Measurements from ENCODE around the gene ING1.

ING1 gene

DNA sequence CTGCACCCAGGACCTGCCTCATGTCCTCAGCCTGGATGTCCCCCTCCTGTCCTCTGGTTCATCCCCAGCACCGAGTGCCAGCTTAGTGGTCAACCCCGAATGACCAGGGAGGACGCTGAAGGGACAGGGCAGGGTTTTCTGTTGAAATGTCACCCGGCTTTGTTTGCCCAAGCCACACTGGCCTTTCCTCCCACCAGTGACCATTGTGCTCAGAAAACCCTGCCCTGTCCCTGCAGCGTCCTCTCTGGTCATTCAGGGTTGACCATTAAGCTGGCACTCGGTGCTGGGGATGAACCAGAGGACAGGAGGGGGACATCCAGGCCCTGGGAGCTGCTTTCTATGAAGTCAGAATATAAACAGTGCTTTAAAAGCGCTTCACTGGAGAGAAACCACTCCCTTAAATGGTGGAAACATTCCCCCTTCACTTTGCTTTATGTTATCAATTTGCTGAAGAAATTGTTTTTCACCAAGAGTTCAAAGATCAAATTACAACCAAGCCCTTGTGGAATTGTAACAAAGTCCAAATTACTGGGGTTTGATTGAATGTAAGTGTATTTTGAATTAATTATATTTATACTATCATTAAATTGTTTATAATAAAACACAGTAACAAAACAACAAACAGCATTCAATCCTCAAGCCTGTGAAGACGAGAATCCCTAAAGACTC, 29.0 kb upstream of the ING1 start:
- no peak overlapping the region for H3K9ac ChIP-seq
- H3K4me3 ChIP-seq (ENCODE audit: low read depth, low read length) = no peak overlapping the region
- H3K36me3 ChIP-seq (ENCODE audit: control insufficient read depth, insufficient read depth, low read length) = no peaks in the 10 kb centered on the region

DNA sequence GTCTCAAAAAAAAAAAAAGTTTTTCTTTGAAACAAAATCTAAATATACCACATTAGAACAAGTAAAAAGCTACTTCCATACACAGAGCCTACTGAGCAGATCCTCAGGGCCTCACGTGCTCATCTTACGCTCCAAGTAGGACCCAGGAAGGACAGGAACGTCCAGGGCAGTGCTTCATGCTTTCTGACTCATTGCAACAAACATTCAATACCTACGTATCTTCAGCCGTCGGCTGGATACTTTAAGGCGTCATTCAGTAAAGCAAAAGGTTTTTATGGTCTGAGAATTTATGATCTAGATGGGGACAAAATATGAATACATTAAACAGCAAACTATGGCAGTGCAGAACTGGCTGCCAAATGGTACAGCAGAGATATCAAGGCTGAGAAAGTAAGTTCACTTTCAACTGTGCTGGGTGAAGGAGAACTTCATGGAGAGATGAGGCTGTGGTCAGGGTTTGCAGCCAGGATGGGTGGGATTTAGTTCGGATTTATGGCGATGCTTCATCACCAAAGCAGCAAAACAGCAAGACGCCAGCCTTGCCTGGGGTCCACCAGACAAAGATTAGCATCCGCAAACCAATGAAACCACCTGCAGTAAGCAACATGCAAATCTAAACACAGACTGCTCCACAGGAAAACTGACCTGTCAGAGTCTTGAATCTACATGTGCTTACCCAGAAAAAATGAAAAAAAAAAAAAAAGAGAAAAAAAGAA, 28.0 kb upstream of the ING1 start:
- no peak overlapping the region for H3K4me2 ChIP-seq (ENCODE audit: low read length)
- TF ChIP-seq CTCF (IDR thresholded peaks at IDR 0.05) = no peak
- H3K4me1 ChIP-seq = no peaks in the 10 kb centered on the region
- H3K27me3 ChIP-seq (ENCODE audit: control insufficient read depth, insufficient read depth, low read length) = no peaks in the 10 kb centered on the region
- no peaks in the 10 kb centered on the region for H3K79me2 ChIP-seq
- no peak overlapping the region for H3K4me3 ChIP-seq (ENCODE audit: low read depth, low read length)
- H3K9ac ChIP-seq = no peak overlapping the region
- no peaks in the 10 kb centered on the region for H3K36me3 ChIP-seq (ENCODE audit: control insufficient read depth, insufficient read depth, low read length)
- H3K27ac ChIP-seq = no peak overlapping the region
- H3K9me3 ChIP-seq (ENCODE audit: control insufficient read depth, low read length) = no peaks in the 10 kb centered on the region
- H2AFZ ChIP-seq = no peak overlapping the region

More for the DNA sequence above, 29.0 kb upstream of the ING1 start:
- Histone ChIP-seq H3K27me3 (ENCODE audit: control insufficient read depth, insufficient read depth, low read length) (no peaks in the 10 kb centered on the region), H3K27ac (no peak overlapping the region), H3K4me1 (no peaks in the 10 kb centered on the region), H2AFZ (no peak overlapping the region), H3K4me2 (ENCODE audit: low read length) (no peak overlapping the region), H3K79me2 (no peaks in the 10 kb centered on the region), H3K9me3 (ENCODE audit: control insufficient read depth, low read length) (no peaks in the 10 kb centered on the region)
- no peak for TF ChIP-seq CTCF (IDR thresholded peaks at IDR 0.05)

DNA sequence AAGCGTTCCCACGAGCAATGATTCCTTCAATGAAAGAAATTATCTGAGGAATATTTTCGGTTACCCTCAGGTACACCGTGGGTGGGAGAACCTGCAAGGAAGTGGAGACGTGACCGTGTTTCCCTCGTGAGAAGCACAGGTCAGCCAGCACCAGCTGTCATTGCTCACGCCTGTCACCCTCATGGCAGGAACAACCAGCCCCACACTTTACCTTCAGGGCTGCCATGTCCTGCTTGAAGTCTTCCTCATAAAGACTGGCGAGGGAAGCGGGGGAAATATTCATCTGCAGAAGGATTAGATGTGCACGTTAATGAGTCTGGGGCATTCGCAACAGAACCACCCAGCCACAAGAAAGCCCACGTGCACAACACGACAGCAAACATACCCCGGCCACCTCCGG, 25.8 kb upstream of the ING1 start:
- no peak for TF ChIP-seq CTCF (IDR thresholded peaks at IDR 0.05)
- Histone ChIP-seq H3K4me1 (no peaks in the 10 kb centered on the region), H3K9me3 (ENCODE audit: control insufficient read depth, low read length) (no peaks in the 10 kb centered on the region), H3K79me2 (no peaks in the 10 kb centered on the region), H3K27ac (no peak overlapping the region), H2AFZ (no peak overlapping the region), H3K4me3 (ENCODE audit: low read depth, low read length) (no peak overlapping the region), H3K36me3 (ENCODE audit: control insufficient read depth, insufficient read depth, low read length) (no peaks in the 10 kb centered on the region), H3K4me2 (ENCODE audit: low read length) (no peak overlapping the region), H3K9ac (no peak overlapping the region), H3K27me3 (ENCODE audit: control insufficient read depth, insufficient read depth, low read length) (no peaks in the 10 kb centered on the region)

- no peak overlapping the region for H3K9ac ChIP-seq
- no peak overlapping the region for H3K4me2 ChIP-seq (ENCODE audit: low read length)
- no peak for TF ChIP-seq CTCF (IDR thresholded peaks at IDR 0.05)
- no peak overlapping the region for H3K27ac ChIP-seq
- H3K27me3 ChIP-seq (ENCODE audit: control insufficient read depth, insufficient read depth, low read length) = no peaks in the 10 kb centered on the region
- H3K9me3 ChIP-seq (ENCODE audit: control insufficient read depth, low read length) = no peaks in the 10 kb centered on the region
- no peak overlapping the region for H2AFZ ChIP-seq
- H3K79me2 ChIP-seq = no peaks in the 10 kb centered on the region
- no peak overlapping the region for H3K4me3 ChIP-seq (ENCODE audit: low read depth, low read length)
- H3K36me3 ChIP-seq (ENCODE audit: control insufficient read depth, insufficient read depth, low read length) = no peaks in the 10 kb centered on the region
- no peaks in the 10 kb centered on the region for H3K4me1 ChIP-seq
Observed at GRCh38 chr13:110689041-110689440, 24.5 kb upstream of the ING1 start.

GRCh38 chr13:110689711-110690110, 23.8 kb upstream of the ING1 start:
- Histone ChIP-seq H3K36me3 (ENCODE audit: control insufficient read depth, insufficient read depth, low read length) (no peaks in the 10 kb centered on the region), H3K27me3 (ENCODE audit: control insufficient read depth, insufficient read depth, low read length) (no peaks in the 10 kb centered on the region), H3K4me1 (no peaks in the 10 kb centered on the region), H3K9me3 (ENCODE audit: control insufficient read depth, low read length) (no peaks in the 10 kb centered on the region), H2AFZ (no peak overlapping the region), H3K4me3 (ENCODE audit: low read depth, low read length) (no peak overlapping the region), H3K4me2 (ENCODE audit: low read length) (no peak overlapping the region), H3K79me2 (no peaks in the 10 kb centered on the region), H3K9ac (no peak overlapping the region), H3K27ac (no peak overlapping the region)
- TF ChIP-seq CTCF (IDR thresholded peaks at IDR 0.05) = no peak
